DMS153 treated with DMSO at 0.1 percent for 48 hours (cell line): ENCODE data around the gene FAM149B1.
"Not testable (repeated sequence)": the region's sequence is repeated elsewhere in the genome, so short reads cannot be mapped to it uniquely, and the experiment has no call there.

ENCODE experiments used
- DNase-seq: peaks from one replicate; lab custom pipeline; 2025; ENCODE audit not compliant: unreplicated experiment; lab: John Stamatoyannopoulos, UW

FAM149B1 gene

DNA sequence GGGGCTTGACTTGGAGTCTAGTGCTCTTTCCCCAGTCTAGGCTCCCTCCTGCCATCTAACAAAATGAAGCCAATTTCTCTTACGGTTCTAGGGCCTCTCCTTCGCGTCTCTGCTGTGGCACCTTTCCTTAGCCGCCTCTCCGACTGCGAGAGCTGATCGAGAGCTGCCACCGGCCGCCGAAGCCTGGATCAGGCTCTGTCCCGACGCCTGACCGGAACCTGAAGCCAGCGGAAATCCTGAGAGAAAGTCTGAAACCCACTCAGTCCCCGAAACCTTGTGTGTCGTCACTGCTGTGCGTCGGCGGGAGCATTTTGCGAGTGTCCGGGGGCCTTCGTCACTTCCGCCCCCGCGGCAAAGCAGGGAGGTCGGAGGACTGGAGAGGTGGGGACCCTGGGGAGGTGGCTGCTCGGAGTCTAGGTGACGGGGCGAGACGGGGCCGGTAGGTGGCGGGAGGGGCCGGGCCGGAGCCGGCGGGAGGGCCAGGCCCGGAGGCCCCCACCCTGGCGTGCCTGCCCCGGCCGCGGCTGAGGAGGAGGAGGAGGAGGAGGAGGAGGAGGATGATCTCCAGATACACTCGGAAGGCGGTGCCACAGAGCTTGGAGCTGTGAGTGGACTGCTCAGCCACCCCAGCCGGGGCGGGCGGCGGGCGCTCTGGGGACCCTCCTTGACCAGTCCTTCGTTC is at the start of gene FAM149B1, which contains the start of gene ECD:
Gene FAM149B1 (plus strand): TSS at position 337 of the 682 bp plus-strand sequence. CDS start 221 bp downstream, at position 558.
Gene ECD (minus strand): TSS at position 226 of the 682 bp plus-strand sequence. CDS start 4,071 bp downstream, outside the sequence.
- peak; percentile 65 for DNase-seq

- DNase-seq = no peak
Measured at GRCh38 chr10:73119457-73119856, 48.5 kb upstream of the FAM149B1 start.

DNA sequence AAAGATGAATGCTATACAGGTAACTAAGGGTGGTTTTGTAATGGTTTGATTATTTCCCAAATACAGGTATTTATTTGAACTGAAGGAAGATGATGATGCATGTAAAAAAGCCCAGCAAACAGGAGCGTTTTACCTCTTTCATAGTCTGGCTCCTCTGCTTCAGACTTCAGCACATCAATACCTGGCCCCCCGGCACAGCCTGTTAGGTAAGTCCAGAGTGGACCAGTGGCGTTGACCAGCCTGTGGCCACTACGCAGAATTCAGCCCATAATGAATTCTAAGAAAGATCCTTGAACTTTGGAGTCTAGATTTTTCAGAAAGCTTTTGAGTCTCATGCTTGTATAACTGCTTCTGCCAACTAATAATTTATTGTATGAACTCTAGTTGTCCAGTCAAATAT is 48.0 kb upstream of the FAM149B1 start:
- no peak for DNase-seq

GRCh38 chr10:73126343-73126742 is 41.6 kb upstream of the FAM149B1 start:
- DNase-seq = no peak

GRCh38 chr10:73131301-73131700 is 36.6 kb upstream of the FAM149B1 start:
- no peak for DNase-seq

DNA sequence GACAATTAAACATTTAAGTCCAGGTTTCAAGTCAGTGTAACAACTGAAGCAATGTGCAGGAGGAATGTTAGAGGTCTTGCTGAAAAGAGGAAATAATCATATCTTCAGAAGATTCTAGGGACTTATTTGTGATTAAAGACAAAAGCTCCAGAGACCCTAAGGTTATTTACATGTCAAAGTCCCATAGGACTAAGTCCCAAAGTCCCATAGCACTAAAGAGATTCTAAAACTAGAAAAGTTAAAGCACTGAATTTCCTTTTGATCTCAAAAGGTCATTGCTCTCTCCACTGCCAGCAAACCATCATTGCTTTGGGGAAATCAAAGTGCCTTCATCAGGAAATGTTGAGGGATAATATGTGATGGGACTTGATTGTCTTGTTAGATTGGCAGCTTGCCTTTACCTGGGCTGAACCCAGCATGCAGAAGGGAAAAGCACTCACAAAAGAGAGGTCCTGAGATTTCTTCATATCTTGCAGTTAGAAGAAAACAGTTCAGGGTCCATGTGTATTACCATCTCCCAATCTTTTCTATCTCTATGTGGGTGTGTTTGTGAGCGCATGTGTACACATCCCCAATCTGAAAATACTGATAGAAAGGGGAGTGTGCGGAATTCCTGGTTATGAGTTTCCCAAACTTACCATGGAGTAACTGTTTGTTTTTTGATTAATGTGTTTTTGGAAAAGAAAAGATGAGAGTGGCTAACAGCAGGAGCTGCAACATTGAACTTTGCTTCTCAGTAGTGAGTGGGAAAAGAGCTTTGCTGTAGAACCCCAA is 35.8 kb upstream of the FAM149B1 start:
- no peak for DNase-seq

- no peak for DNase-seq
Measured at GRCh38 chr10:73134727-73135126, 33.2 kb upstream of the FAM149B1 start.

DNA sequence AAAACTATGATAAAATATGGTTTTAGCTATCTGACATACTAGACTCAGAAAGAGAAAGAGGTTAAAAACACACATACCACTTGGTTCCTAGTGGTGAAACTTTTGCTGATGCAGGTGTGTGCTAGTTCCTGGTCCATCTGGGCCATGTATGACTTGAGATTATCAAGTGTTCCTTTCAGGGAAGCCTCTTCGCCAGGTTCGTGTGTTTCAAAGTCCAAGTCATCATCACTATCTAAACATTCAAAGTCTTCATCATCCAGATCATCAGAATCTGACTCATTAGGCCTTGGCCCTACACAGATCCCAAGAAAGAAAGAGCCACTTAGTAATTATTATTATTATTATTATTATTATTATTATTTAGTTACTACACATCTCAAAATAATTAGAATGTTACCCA is 31.3 kb upstream of the FAM149B1 start:
- no peak for DNase-seq

- DNase-seq = no peak
Measured at GRCh38 chr10:73139251-73139650, 28.7 kb upstream of the FAM149B1 start.

DNA sequence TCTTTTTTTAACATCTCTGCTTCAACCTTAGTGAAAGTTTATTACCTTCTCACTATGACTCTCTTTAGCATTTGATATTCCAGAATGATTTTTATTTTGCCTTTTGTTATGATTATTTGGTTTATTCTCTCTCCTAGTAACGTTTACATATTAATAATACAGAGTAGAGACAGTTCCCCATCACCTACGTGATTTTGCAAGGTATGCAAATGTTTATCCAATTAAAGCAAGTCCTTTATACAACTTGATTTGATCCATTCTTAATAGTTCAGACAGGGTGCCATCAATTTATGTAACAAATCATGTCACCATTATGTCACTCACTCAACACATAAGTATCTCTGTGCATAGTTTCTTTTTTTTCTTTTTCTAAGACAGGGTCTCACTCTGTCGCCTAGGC is 26.3 kb upstream of the FAM149B1 start:
- no peak for DNase-seq

GRCh38 chr10:73150633-73151413 is 17.1 kb upstream of the FAM149B1 start:
- not testable (repeated sequence) for DNase-seq

GRCh38 chr10:73152009-73152408 is 15.9 kb upstream of the FAM149B1 start:
- no peak for DNase-seq

GRCh38 chr10:73156054-73156453 is 11.9 kb upstream of the FAM149B1 start:
- no peak for DNase-seq

GRCh38 chr10:73159038-73159648 is 8.8 kb upstream of the FAM149B1 start:
- peak; percentile 18 for DNase-seq

- no peak for DNase-seq
Measured at GRCh38 chr10:73161079-73161478, 6.8 kb upstream of the FAM149B1 start.

GRCh38 chr10:73161662-73162061 is 6.3 kb upstream of the FAM149B1 start:
- DNase-seq = no peak

GRCh38 chr10:73163096-73163495 is 4.8 kb upstream of the FAM149B1 start:
- DNase-seq = no peak

DNA sequence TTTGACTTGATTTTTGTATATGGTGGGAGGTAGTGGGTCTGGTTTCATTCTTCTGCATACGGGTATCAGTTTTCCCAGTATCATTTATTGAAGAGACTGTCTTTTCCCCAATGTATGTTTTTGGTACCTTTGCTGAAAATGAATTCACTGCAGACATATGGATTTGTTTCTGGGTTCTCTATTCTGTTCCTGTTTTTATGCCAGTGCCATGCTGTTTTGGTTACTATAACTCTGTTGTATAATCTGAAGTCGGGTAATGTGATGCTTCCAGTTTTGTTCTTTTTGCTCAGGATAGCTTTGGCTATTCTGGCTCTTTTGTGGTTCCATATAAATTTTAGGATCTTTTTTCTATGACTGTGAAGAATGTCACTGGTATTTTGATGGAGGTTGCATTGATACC is 947 bp upstream of the FAM149B1 start:
- no peak for DNase-seq

GRCh38 chr10:73167458-73167782 is 499 bp upstream of the FAM149B1 start:
- DNase-seq = no peak

GRCh38 chr10:73168465-73168803 is 515 bp downstream of the FAM149B1 start:
- DNase-seq = no peak

DNA sequence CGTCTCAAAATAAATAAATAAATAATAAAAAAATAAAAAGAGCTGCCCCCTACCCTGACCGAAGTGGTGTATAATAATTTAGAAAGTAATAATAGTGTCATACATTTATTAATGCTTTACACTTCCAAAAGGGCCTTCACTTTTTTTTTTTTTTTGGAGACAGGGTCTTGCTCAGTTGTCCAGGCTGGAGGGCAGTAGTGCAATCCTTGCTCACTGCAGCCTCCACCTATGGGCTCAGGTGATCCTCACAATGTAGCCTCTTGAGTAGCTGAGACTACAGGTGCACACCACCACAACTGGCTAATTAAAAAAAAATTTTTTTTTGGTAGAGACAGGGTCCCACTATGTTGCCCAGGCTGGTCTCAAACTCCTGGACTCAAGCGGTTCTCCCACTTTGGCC is 1.4 kb downstream of the FAM149B1 start:
- no peak for DNase-seq
